Smooth muscle cell (in vitro differentiated cells): ENCODE results near the gene CCL2. TPM values are rescaled to one million over a fixed set of nuclear protein-coding genes. Genes with fewer than 3 reads are reported as not detected.

Experiments used
- DNase-seq: peaks from one replicate; lab custom pipeline; 2025; ENCODE audit not compliant: unreplicated experiment; lab: John Stamatoyannopoulos, UW
- H2AFZ ChIP-seq: fragments of 200-600 bp; sonication (generic); 2 replicates; pipeline ENCODE4 v1.6.0; 2016; ENCODE audit warnings: antibody characterized with exemption, low read depth, mild to moderate bottlenecking
- H3F3A ChIP-seq: fragments of 200-600 bp; sonication (generic); 2 replicates; pipeline ENCODE4 v1.6.0; 2017; ENCODE audit warnings: antibody characterized with exemption, low read depth
- H3K27ac ChIP-seq: fragments of 200-600 bp; sonication (generic); 2 replicates; pipeline ENCODE4 v1.5.1; 2016; ENCODE audit warnings: low read depth, mild to moderate bottlenecking
- H3K27me3 ChIP-seq: fragments of 200-600 bp; sonication (generic); 2 replicates; pipeline ENCODE4 v1.6.1; 2016; ENCODE audit warnings: low read depth, mild to moderate bottlenecking
- H3K36me3 ChIP-seq: fragments of 200-600 bp; sonication (generic); 2 replicates; pipeline ENCODE4 v1.5.1; 2016; ENCODE audit warnings: low read depth
- H3K4me1 ChIP-seq: fragments of 200-600 bp; sonication (generic); 2 replicates; pipeline ENCODE4 v1.5.1; 2016; ENCODE audit warnings: low read depth
- H3K4me2 ChIP-seq: fragments of 200-600 bp; sonication (generic); 2 replicates; pipeline ENCODE4 v1.6.0; 2016; ENCODE audit warnings: mild to moderate bottlenecking
- H3K4me3 ChIP-seq: fragments of 200-600 bp; sonication (generic); 2 replicates; pipeline ENCODE4 v1.5.1; 2016; ENCODE audit warnings: mild to moderate bottlenecking
- H3K79me2 ChIP-seq: fragments of 200-600 bp; sonication (generic); 2 replicates; pipeline ENCODE4 v1.6.0; 2016; ENCODE audit warnings: low read depth, mild to moderate bottlenecking
- H3K9ac ChIP-seq: fragments of 200-600 bp; sonication (generic); 2 replicates; pipeline ENCODE4 v1.6.0; 2016; ENCODE audit warnings: low read depth
- H3K9me3 ChIP-seq: fragments of 200-600 bp; sonication (generic); replicated peaks from 2 replicates; pipeline ENCODE4 v1.5.1; 2016; ENCODE audit warnings: low read depth
- H4K20me1 ChIP-seq: fragments of 200-600 bp; sonication (generic); 2 replicates; pipeline ENCODE4 v1.6.0; 2016; ENCODE audit warnings: low read depth
- CTCF ChIP-seq: fragments of 200-600 bp; sonication (generic); IDR thresholded peaks from 2 replicates; pipeline ENCODE4 v1.5.1; 2017; ENCODE audit warnings: borderline replicate concordance, mild to moderate bottlenecking, antibody characterized with exemption; ENCODE audit not compliant: insufficient read depth, poor library complexity, severe bottlenecking
- WGBS: methylation state at CpG from one replicate; pipeline ENCODE4 v1.1.7; 2016; ENCODE audit warnings: low lambda C conversion rate; 5-methylcytosine and 5-hydroxymethylcytosine counted together
- polyA plus RNA-seq: library from polyadenylated mRNA; unstranded; fragments of >200 nt; fragmentation: Nextera tagmentation; extraction: Ambion mirVana; gene quantifications from 2 replicates; pipeline ENCODE4 v1.2.1, GENCODE V29; 2016
- total RNA-seq: library from RNA; depleted of rRNA; stranded (reverse); fragments of >200 nt; gene quantifications from 2 replicates; pipeline ENCODE4 v1.2.3, GENCODE V29; 2014

The CCL2 gene
- total and polyA plus RNA-seq, 2 experiments from 2014 or later: 33.2 to 36.5 TPM

- TF ChIP-seq CTCF: no peak
- H3K4me1 ChIP-seq: peaks cover 24% of the 10 kb centered on the region
- no peak for DNase-seq
- peaks cover 15% of the 10 kb centered on the region for H3F3A ChIP-seq
- H3K4me2 ChIP-seq: no peak overlapping the region
- 90% methylated on average over 5 of the region's 5 CpGs for WGBS
- H3K9ac ChIP-seq: no peak overlapping the region
- H3K27ac ChIP-seq: no peak overlapping the region
- H3K4me3 ChIP-seq: no peak overlapping the region
- H4K20me1 ChIP-seq: no peaks in the 10 kb centered on the region
- H3K79me2 ChIP-seq: no peaks in the 10 kb centered on the region
- H3K9me3 ChIP-seq: no peaks in the 10 kb centered on the region
- no peak overlapping the region for H2AFZ ChIP-seq
- H3K36me3 ChIP-seq: no peaks in the 10 kb centered on the region
- H3K27me3 ChIP-seq: no peaks in the 10 kb centered on the region
These were observed 2.4 kb downstream of the CCL2 start for GRCh38 chr17:34257299-34257985.

- Histone ChIP-seq H3K9me3 (no peaks in the 10 kb centered on the region), H3K4me3 (no peak overlapping the region), H3K36me3 (no peaks in the 10 kb centered on the region), H3K4me1 (peaks cover 24% of the 10 kb centered on the region), H3K79me2 (no peaks in the 10 kb centered on the region), H3K4me2 (no peak overlapping the region), H3K27me3 (no peaks in the 10 kb centered on the region), H3K27ac (no peak overlapping the region), H4K20me1 (no peaks in the 10 kb centered on the region), H3F3A (peaks cover 11% of the 10 kb centered on the region), H3K9ac (no peak overlapping the region), H2AFZ (no peak overlapping the region)
- TF ChIP-seq CTCF: no peak
- WGBS: 88% methylated on average over 1 of the region's 1 CpG
- no peak for DNase-seq
These were observed 2.9 kb downstream of the CCL2 start for GRCh38 chr17:34257986-34258326.

GRCh38 chr17:34259146-34259545 lies 4.1 kb downstream of the CCL2 start:
- H2AFZ ChIP-seq: no peak overlapping the region

More at GRCh38 chr17:34259146-34259545, 4.1 kb downstream of the CCL2 start:
- Histone ChIP-seq H3K4me3 (no peak overlapping the region), H3K9ac (no peak overlapping the region), H3K4me2 (no peak overlapping the region), H4K20me1 (no peaks in the 10 kb centered on the region), H3K4me1 (peaks cover 15% of the 10 kb centered on the region), H3K27ac (no peak overlapping the region), H3K27me3 (no peaks in the 10 kb centered on the region), H3K9me3 (no peaks in the 10 kb centered on the region), H3F3A (no peaks in the 10 kb centered on the region), H3K36me3 (no peaks in the 10 kb centered on the region), H3K79me2 (no peaks in the 10 kb centered on the region)
- no peak for TF ChIP-seq CTCF
- DNase-seq: no peak
